ENCODE results near the gene PLA2G2A.

DNA sequence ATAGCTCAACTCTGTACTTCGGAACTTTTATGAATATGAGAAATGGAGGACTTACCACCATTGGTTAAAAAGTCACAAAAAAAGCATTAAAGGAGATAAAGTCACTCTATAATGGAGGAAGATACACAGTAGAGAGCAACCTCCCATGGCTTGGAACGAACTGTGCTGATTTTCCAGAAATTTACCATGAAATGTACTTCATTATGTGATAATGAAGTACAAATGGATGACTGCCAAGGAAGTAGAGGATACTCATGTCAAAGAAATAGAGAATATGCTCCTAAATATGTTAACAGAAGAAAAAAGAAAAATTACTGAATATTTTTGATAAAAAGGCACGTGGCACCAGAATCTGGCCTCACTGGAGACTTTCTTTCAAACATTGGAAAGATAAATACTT lies 32.4 kb downstream of the PLA2G2A start:
- TF ChIP-seq, protein P1, sequence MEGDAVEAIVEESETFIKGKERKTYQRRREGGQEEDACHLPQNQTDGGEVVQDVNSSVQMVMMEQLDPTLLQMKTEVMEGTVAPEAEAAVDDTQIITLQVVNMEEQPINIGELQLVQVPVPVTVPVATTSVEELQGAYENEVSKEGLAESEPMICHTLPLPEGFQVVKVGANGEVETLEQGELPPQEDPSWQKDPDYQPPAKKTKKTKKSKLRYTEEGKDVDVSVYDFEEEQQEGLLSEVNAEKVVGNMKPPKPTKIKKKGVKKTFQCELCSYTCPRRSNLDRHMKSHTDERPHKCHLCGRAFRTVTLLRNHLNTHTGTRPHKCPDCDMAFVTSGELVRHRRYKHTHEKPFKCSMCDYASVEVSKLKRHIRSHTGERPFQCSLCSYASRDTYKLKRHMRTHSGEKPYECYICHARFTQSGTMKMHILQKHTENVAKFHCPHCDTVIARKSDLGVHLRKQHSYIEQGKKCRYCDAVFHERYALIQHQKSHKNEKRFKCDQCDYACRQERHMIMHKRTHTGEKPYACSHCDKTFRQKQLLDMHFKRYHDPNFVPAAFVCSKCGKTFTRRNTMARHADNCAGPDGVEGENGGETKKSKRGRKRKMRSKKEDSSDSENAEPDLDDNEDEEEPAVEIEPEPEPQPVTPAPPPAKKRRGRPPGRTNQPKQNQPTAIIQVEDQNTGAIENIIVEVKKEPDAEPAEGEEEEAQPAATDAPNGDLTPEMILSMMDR (IDR thresholded peaks at IDR 0.05) = no peak
- TF ChIP-seq POLR2A (IDR thresholded peaks at IDR 0.05) (no peak), EP300 (IDR thresholded peaks at IDR 0.05) (no peak)
